GM12878 (cell line): ENCODE measurements around the gene DDRGK1. TPM values are rescaled to one million over a fixed set of nuclear protein-coding genes. Genes with fewer than 3 reads are reported as not detected.

ENCODE experiments used
- ATAC-seq: fragments of 200-7000 bp; cut with Tn5 transposase; 3 replicates; pipeline ENCODE4 v1.9.1; 2020; ENCODE audit warnings: mild to moderate bottlenecking, moderate library complexity
- BruUV-seq: library from RNA; stranded (reverse); fragments of 400-500 nt; replicated peaks from 2 replicates; lab custom pipeline; 2021; lab: Mats Ljungman, UMichigan
- CTCF ChIA-PET: fragments of 300-600 bp; sonication (Branson Sonifier 250); formaldehyde crosslinking; extraction: SDS; loops from one replicate; lab custom pipeline; 2021; ENCODE audit warnings: inconsistent platforms; lab: Yijun Ruan, JAX
- POLR2A ChIA-PET: fragments of 350-600 bp; formaldehyde crosslinking; extraction: SDS; loops from one replicate; lab custom pipeline; 2021; ENCODE audit warnings: inconsistent platforms; lab: Charles Lee
- RAD21 ChIA-PET: fragments of 300-600 bp; sonication (Branson Sonifier 250); formaldehyde crosslinking; loops from one replicate; lab custom pipeline; 2023; ENCODE audit warnings: antibody characterized with exemption; ENCODE audit not compliant: unreplicated experiment; lab: Charles Lee
- SMC1A ChIA-PET: fragments of 300-600 bp; sonication (Branson Sonifier 250); formaldehyde crosslinking; loops from one replicate; lab custom pipeline; 2023; ENCODE audit not compliant: unreplicated experiment, uncharacterized antibody; lab: Charles Lee
- DNase-seq: peaks from one replicate; pipeline ENCODE4 v3.0.0-alpha.2; 2011; ENCODE audit warnings: low read depth, low spot score
- FAIRE-seq: peaks from 3 replicates; lab custom pipeline; 2011; peaks lifted over from hg19 to GRCh38; lab: Jason Lieb, UNC
- H2AFZ ChIP-seq: 2 replicates; pipeline ENCODE4 v1.6.0; 2011; ENCODE audit warnings: low read depth, low read length, control low read depth; ENCODE audit not compliant: control insufficient read depth
- H3K27ac ChIP-seq: 2 replicates; pipeline ENCODE4 v1.5.1; 2011; ENCODE audit warnings: control low read depth; ENCODE audit not compliant: control insufficient read depth, insufficient read depth
- H3K27me3 ChIP-seq, 2 experiments: replicated peaks in 1 of 2; 2 replicates each; pipeline versions ENCODE4 v1.6.0 to v1.6.1; 2011; ENCODE audit warnings: low read length in 1 of 2; ENCODE audit not compliant: control insufficient read depth in 2 of 2, insufficient read depth in 2 of 2
- H3K36me3 ChIP-seq, 2 experiments: 2 replicates each; pipeline ENCODE4 v1.5.1; 2011; ENCODE audit warnings: low read length in 1 of 2; ENCODE audit not compliant: control insufficient read depth in 2 of 2, insufficient read depth in 2 of 2
- H3K4me1 ChIP-seq: 2 replicates; pipeline ENCODE4 v1.6.1; 2011; ENCODE audit warnings: mild to moderate bottlenecking, low read length, moderate library complexity, mixed read lengths; ENCODE audit not compliant: control insufficient read depth, insufficient read depth
- H3K4me2 ChIP-seq: 2 replicates; pipeline ENCODE4 v1.6.0; 2011; ENCODE audit warnings: control low read depth; ENCODE audit not compliant: control insufficient read depth, insufficient read depth
- H3K4me3 ChIP-seq: fragments of 200-600 bp; sonication (generic); 2 replicates; pipeline ENCODE4 v1.5.1; 2016
- H3K79me2 ChIP-seq: 2 replicates; pipeline ENCODE4 v1.6.0; 2011; ENCODE audit warnings: low read length; ENCODE audit not compliant: control insufficient read depth, insufficient read depth
- H3K9ac ChIP-seq: 2 replicates; pipeline ENCODE4 v1.8.0; 2011; ENCODE audit warnings: low read length, control low read depth, mixed read lengths; ENCODE audit not compliant: control insufficient read depth, insufficient read depth
- H3K9me3 ChIP-seq: replicated peaks from 3 replicates; pipeline ENCODE4 v1.5.1; 2011; ENCODE audit warnings: mild to moderate bottlenecking, low read length; ENCODE audit not compliant: control insufficient read depth, insufficient read depth
- H4K20me1 ChIP-seq: 2 replicates; pipeline ENCODE4 v1.6.0; 2011; ENCODE audit not compliant: control insufficient read depth, insufficient read depth
- BMI1 ChIP-seq: fragments of 450-650 bp; IDR thresholded peaks from 2 replicates; pipeline ENCODE4 v1.6.1; 2016; ENCODE audit warnings: mild to moderate bottlenecking, moderate library complexity, borderline replicate concordance
- CBFB ChIP-seq: IDR thresholded peaks from 2 replicates; pipeline ENCODE4 v1.6.1; 2016; ENCODE audit warnings: antibody characterized with exemption, low read depth
- CHD4 ChIP-seq: fragments of 200-600 bp; sonication (generic); IDR thresholded peaks from 2 replicates; pipeline ENCODE4 v1.6.1; 2016; ENCODE audit warnings: mild to moderate bottlenecking
- EGR1 ChIP-seq, 2 experiments: IDR thresholded peaks; 1 replicate in 1 of 2; 2 replicates in 1 of 2; pipeline ENCODE4 v1.6.1; 2011 to 2012; ENCODE audit warnings: low read depth in 2 of 2, low read length in 2 of 2, borderline replicate concordance in 1 of 2, mild to moderate bottlenecking in 1 of 2, moderate library complexity in 1 of 2
- IRF3 ChIP-seq: fragments of 450-650 bp; IDR thresholded peaks from 2 replicates; pipeline ENCODE4 v1.6.1; 2014; ENCODE audit warnings: mild to moderate bottlenecking
- KLF5 ChIP-seq: fragments of 450-650 bp; IDR thresholded peaks from 2 replicates; pipeline ENCODE4 v1.6.1; 2014; ENCODE audit warnings: mild to moderate bottlenecking; ENCODE audit not compliant: partially characterized antibody
- MXI1 ChIP-seq: fragments of 150-350 bp; IDR thresholded peaks from 2 replicates; pipeline ENCODE4 v1.6.1; 2011; ENCODE audit warnings: low read depth, mild to moderate bottlenecking, inconsistent platforms, low read length, improper control_type of control experiment
- NFYB ChIP-seq: IDR thresholded peaks from 2 replicates; pipeline ENCODE4 v1.6.1; 2011; ENCODE audit warnings: low read depth, mild to moderate bottlenecking, low read length, improper control_type of control experiment, moderate library complexity; ENCODE audit not compliant: insufficient read depth
- SMARCA5 ChIP-seq: fragments of 450-650 bp; IDR thresholded peaks from 2 replicates; pipeline ENCODE4 v1.6.1; 2017; ENCODE audit warnings: mild to moderate bottlenecking
- TAF1 ChIP-seq: IDR thresholded peaks from 2 replicates; pipeline ENCODE4 v1.6.1; 2011; ENCODE audit warnings: mild to moderate bottlenecking, low read depth, low read length, borderline replicate concordance
- WGBS: methylation state at CpG from one replicate; pipeline ENCODE4 v1.1.6; 2016; ENCODE audit warnings: low lambda C conversion rate; ENCODE audit not compliant: insufficient replicate concordance, insufficient coverage; ENCODE audit errors: missing lambda C conversion rate; 5-methylcytosine and 5-hydroxymethylcytosine counted together
- in situ Hi-C: fragments of 300-500 bp; cut with MboI; formaldehyde crosslinking; loops from 9 replicates; pipeline ENCODE4 v1.14.3; 2018; ENCODE audit warnings: mixed read lengths
- intact Hi-C: fragments of 100-400 bp; cut with micrococcal nuclease; formaldehyde crosslinking; loops from one replicate; pipeline ENCODE4 v1.14.2; 2022; ENCODE audit not compliant: unreplicated experiment
- polyA plus RNA-seq, 11 experiments: library from polyadenylated mRNA; depleted of rRNA in 4 of 11; unstranded in 6 of 11; stranded (reverse) in 5 of 11; fragments of >200 nt; fragmentation: Nextera tagmentation in 4 of 11; fragmentation: Illumina TruSeq in 1 of 11; extraction: Ambion mirVana in 4 of 11; extraction: Trizol in 1 of 11; gene quantifications; 1 replicate in 1 of 11; 2 replicates in 10 of 11; pipeline versions ENCODE4 v1.2.1 to v1.2.3, GENCODE V29; 2011 to 2016; ENCODE audit warnings: inconsistent platforms in 2 of 11, missing spikeins in 2 of 11, low read depth in 1 of 11
- total RNA-seq, 4 experiments: library from RNA; depleted of rRNA in 3 of 4; stranded (reverse); fragments of >200 nt in 3 of 4; fragmentation: Illumina TruSeq in 1 of 4; extraction: Trizol in 1 of 4; gene quantifications; 2 replicates each; pipeline versions ENCODE4 v1.2.1 to v1.2.3, GENCODE V29; 2013 to 2021

DDRGK1 gene
- total and polyA plus RNA-seq, 10 of the 15 experiments (the other 5 are each of a cell fraction or from before 2014, with no cell fraction given), result 4.0 to 55.2 (median 39.7) TPM

- Histone ChIP-seq H3K9me3 (no peaks in the 10 kb centered on the region), H3K27ac (no peak overlapping the region), H3K9ac (no peak overlapping the region), H4K20me1 (no peaks in the 10 kb centered on the region), H3K4me3 (no peak overlapping the region), H3K36me3 (no peaks in the 10 kb centered on the region; a peak in 1 of 4 replicates), H3K79me2 (no peaks in the 10 kb centered on the region), H3K4me2 (no peak overlapping the region), H3K27me3 (no peaks in the 10 kb centered on the region), H3K4me1 (no peaks in the 10 kb centered on the region), H2AFZ (no peak overlapping the region)
- ChIA-PET RAD21 (no interaction called here), CTCF (no interaction called here), SMC1A (no interaction called here), POLR2A (no interaction called here)
- intact Hi-C loops (no loop called here), in situ Hi-C loops (no loop called here)
- 74% methylated on average over 14 of the region's 14 CpGs for WGBS
- FAIRE-seq (no peak), ATAC-seq (no peak), DNase-seq (no peak)
- no TSS peak for BruUV-seq
- TF ChIP-seq EGR1 (IDR thresholded peaks at IDR 0.05; ENCODE audit: borderline replicate concordance in 1 of 2, low read depth in 2 of 2, low read length in 2 of 2) (no peak), CBFB (no peak), CHD4 (no peak), TAF1 (no peak), BMI1 (no peak), KLF5 (no peak), NFYB (no peak), IRF3 (no peak), SMARCA5 (no peak), MXI1 (no peak)
Observed at GRCh38 chr20:3229798-3230197, 25.3 kb upstream of the DDRGK1 start.
